ENCODE results near the gene PDE4B.
"Not testable (repeated sequence)": the region's sequence is repeated elsewhere in the genome, so short reads cannot be mapped to it uniquely, and the experiment has no call there.

The PDE4B gene

GRCh38 chr1:65998763-65999583, 206.3 kb downstream of the PDE4B start:
- FAIRE-seq: no peak

- FAIRE-seq: no peak
These were observed 207.4 kb downstream of the PDE4B start for GRCh38 chr1:66000033-66000637.

GRCh38 chr1:66003690-66004089, 211.0 kb downstream of the PDE4B start:
- FAIRE-seq: no peak

- not testable (repeated sequence) for FAIRE-seq
These were observed 213.8 kb downstream of the PDE4B start for GRCh38 chr1:66006534-66006933.

- FAIRE-seq: no peak
These were observed 219.6 kb downstream of the PDE4B start for GRCh38 chr1:66012106-66012784.

GRCh38 chr1:66013371-66013770, 220.7 kb downstream of the PDE4B start:
- FAIRE-seq: no peak

- FAIRE-seq: no peak
These were observed 230.4 kb downstream of the PDE4B start for GRCh38 chr1:66022904-66023620.

GRCh38 chr1:66025188-66025587, 232.5 kb downstream of the PDE4B start:
- FAIRE-seq: peak; percentile 19

GRCh38 chr1:66028035-66028434, 235.3 kb downstream of the PDE4B start:
- FAIRE-seq: no peak

- FAIRE-seq: no peak
These were observed 241.1 kb downstream of the PDE4B start for GRCh38 chr1:66033781-66034180.

GRCh38 chr1:66035616-66036245, 243.0 kb downstream of the PDE4B start:
- no peak for FAIRE-seq

- no peak for FAIRE-seq
These were observed 249.0 kb downstream of the PDE4B start for GRCh38 chr1:66041654-66042053.

- FAIRE-seq: no peak
These were observed 250.5 kb downstream of the PDE4B start for GRCh38 chr1:66043186-66043585.

- no peak for FAIRE-seq
These were observed 252.2 kb downstream of the PDE4B start for GRCh38 chr1:66044912-66045311.

- no peak for FAIRE-seq
These were observed 253.7 kb downstream of the PDE4B start for GRCh38 chr1:66046415-66046814.

- FAIRE-seq: no peak
These were observed 255.3 kb downstream of the PDE4B start for GRCh38 chr1:66048011-66048410.

GRCh38 chr1:66050123-66050522, 257.4 kb downstream of the PDE4B start:
- no peak for FAIRE-seq

- no peak for FAIRE-seq
These were observed 257.9 kb downstream of the PDE4B start for GRCh38 chr1:66050633-66051032.

- FAIRE-seq: no peak
These were observed 262.4 kb downstream of the PDE4B start for GRCh38 chr1:66055092-66055491.

- not testable (repeated sequence) for FAIRE-seq
These were observed 264.8 kb downstream of the PDE4B start for GRCh38 chr1:66057448-66057847.

GRCh38 chr1:66058558-66058957, 265.9 kb downstream of the PDE4B start:
- no peak for FAIRE-seq

GRCh38 chr1:66067219-66067618, 274.5 kb downstream of the PDE4B start:
- FAIRE-seq: not testable (repeated sequence)

All from A204.1 (cell line).